HFFc6 (cell line): ENCODE results near the gene PCDHGC3. TPM values are rescaled to one million over a fixed set of nuclear protein-coding genes. Genes with fewer than 3 reads are reported as not detected.

ENCODE experiments used
- DNase-seq: peaks from one replicate; pipeline ENCODE4 v3.0.0-alpha.2; 2018
- H3K27ac Mint-ChIP-seq: 2 replicates; pipeline ENCODE4 v1.8.0; 2020; ENCODE audit warnings: mild to moderate bottlenecking, mixed read lengths
- H3K27me3 Mint-ChIP-seq: 2 replicates; pipeline ENCODE4 v1.8.0; 2021; ENCODE audit warnings: mild to moderate bottlenecking, moderate library complexity, mixed read lengths; ENCODE audit not compliant: insufficient read depth
- H3K36me3 Mint-ChIP-seq: 2 replicates; pipeline ENCODE4 v1.8.0; 2021; ENCODE audit warnings: low read depth, mixed read lengths
- H3K4me1 Mint-ChIP-seq: 2 replicates; pipeline ENCODE4 v1.8.0; 2020; ENCODE audit warnings: low read depth, mixed read lengths
- H3K4me3 Mint-ChIP-seq: 2 replicates; pipeline ENCODE4 v1.8.0; 2020; ENCODE audit warnings: mild to moderate bottlenecking, moderate library complexity, mixed read lengths
- H3K9me3 Mint-ChIP-seq: 2 replicates; pipeline ENCODE4 v1.8.0; 2020; ENCODE audit warnings: mild to moderate bottlenecking, mixed read lengths
- CTCF ChIP-seq: fragments of 200-600 bp; sonication (generic); IDR thresholded peaks from 2 replicates; pipeline ENCODE4 v1.5.0; 2021; ENCODE audit warnings: antibody characterized with exemption, mild to moderate bottlenecking
- total RNA-seq, 6 experiments: library from RNA; stranded (reverse); fragmentation: NEBNext Ultra II Directional; extraction: Animal tissue kit (Norgen Biotek cat#: 25700); gene quantifications; 2 replicates in 1 of 6; 3 replicates in 5 of 6; pipeline ENCODE4 v1.2.3, GENCODE V29; 2021

The PCDHGC3 gene
- total RNA-seq, 6 experiments from 2014 or later = 126 to 150 (median 132) TPM

DNA sequence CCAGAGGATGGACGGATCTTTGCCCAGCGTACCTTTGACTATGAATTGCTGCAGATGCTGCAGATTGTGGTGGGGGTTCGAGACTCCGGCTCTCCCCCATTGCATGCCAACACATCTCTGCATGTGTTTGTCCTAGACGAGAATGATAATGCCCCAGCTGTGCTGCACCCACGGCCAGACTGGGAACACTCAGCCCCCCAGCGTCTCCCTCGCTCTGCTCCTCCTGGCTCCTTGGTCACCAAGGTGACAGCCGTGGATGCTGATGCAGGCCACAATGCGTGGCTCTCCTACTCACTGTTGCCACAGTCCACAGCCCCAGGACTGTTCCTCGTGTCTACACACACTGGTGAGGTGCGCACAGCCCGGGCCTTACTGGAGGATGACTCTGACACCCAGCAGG lies 15.0 kb downstream of the PCDHGC3 start:
- no peaks in the 10 kb centered on the region for H3K9me3 Mint-ChIP-seq
- H3K27me3 Mint-ChIP-seq = no peaks in the 10 kb centered on the region
- no peak for DNase-seq
- no peak overlapping the region for H3K4me3 Mint-ChIP-seq
- no peak for TF ChIP-seq CTCF
- H3K4me1 Mint-ChIP-seq = peaks cover 66% of the 10 kb centered on the region
- H3K36me3 Mint-ChIP-seq = peaks cover 26% of the 10 kb centered on the region
- H3K27ac Mint-ChIP-seq = no peak overlapping the region

DNA sequence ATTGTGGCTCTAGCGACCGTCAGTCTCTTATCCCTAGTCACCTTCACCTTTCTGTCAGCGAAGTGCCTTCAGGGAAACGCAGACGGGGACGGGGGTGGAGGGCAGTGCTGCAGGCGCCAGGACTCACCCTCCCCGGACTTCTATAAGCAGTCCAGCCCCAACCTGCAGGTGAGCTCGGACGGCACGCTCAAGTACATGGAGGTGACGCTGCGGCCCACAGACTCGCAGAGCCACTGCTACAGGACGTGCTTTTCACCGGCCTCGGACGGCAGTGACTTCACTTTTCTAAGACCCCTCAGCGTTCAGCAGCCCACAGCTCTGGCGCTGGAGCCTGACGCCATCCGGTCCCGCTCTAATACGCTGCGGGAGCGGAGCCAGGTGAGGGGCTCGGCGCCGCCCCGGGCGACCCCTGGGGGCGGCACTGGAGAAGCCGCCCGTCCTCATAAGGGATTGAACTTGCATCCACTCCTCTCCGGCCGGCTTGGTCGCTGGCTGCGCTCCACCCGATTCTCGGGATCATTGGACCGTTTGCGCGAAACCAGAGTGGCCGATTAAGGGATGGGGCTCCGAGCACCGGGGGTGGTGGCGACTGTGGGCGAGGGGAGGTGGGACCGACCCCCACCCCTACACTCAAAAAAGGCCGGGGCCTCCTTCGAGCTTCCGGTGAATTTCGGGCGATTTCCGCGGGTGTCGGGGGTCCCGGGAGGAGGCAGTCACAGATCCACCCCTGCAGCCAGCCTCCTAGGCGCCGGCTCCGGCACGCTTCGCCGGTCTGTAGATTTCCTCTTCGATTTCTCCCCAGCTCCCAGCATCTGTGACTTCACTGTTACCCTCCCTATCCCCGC lies 15.8 kb downstream of the PCDHGC3 start:
- Mint-ChIP-seq H3K4me1 (peaks cover 72% of the 10 kb centered on the region), H3K27me3 (no peaks in the 10 kb centered on the region), H3K4me3 (no peak overlapping the region), H3K36me3 (peaks cover 21% of the 10 kb centered on the region), H3K9me3 (no peaks in the 10 kb centered on the region), H3K27ac (no peak overlapping the region)
- DNase-seq = no peak
- TF ChIP-seq CTCF = no peak

DNA sequence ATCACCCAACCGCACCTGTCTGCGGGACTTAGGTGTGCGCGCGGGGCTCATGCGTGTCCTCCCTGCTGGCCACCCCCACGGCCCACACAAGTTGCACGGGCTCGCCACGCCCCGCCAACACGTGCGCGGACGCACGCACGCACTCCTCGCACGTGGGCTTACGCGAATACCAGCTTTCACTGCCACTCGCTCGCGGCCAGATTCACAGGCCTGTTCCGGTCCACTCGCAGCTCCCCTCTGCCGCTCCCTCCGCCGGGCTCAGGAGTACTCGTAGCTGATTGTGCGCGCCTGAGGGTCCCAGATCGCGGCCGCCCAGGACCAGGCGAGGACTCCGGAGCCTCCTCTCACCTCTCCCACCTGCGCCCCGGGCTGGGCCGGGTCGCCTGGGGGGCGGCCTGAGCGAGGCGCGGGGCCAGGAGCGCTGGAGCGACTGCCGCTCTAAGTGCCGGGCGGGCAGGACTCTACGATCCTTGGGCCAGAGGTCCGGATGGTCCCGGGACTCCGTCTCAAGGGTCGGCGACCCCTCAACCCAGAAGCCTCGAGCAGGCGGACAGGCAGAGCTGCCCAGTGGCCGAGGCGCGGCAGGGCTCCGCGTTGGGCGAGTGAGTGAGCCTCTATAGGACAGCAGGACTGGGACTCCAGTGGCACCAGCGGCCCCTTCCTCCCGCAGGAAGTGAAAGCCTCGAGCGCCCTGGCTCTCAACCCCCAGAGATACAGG lies 16.6 kb downstream of the PCDHGC3 start:
- Mint-ChIP-seq H3K36me3 (peaks cover 14% of the 10 kb centered on the region; the same call in 1 of the 2 replicates), H3K27me3 (no peaks in the 10 kb centered on the region), H3K27ac (no peak overlapping the region), H3K4me1 (peaks cover 66% of the 10 kb centered on the region), H3K4me3 (no peak overlapping the region), H3K9me3 (no peaks in the 10 kb centered on the region)
- no peak for DNase-seq
- no peak for TF ChIP-seq CTCF

GRCh38 chr5:141493500-141494422 lies 18.0 kb downstream of the PCDHGC3 start:
- TF ChIP-seq CTCF = no peak
- H3K9me3 Mint-ChIP-seq = no peaks in the 10 kb centered on the region
- peaks cover 14% of the 10 kb centered on the region for H3K36me3 Mint-ChIP-seq
- DNase-seq = peak; percentile 59
- H3K4me1 Mint-ChIP-seq = peaks cover 51% of the 10 kb centered on the region
- H3K27ac Mint-ChIP-seq = peak overlapping the region; percentile 83; the same call in 1 of the 2 replicates
- no peaks in the 10 kb centered on the region for H3K27me3 Mint-ChIP-seq
- H3K4me3 Mint-ChIP-seq = no peak overlapping the region

- H3K4me3 Mint-ChIP-seq = peak overlapping the region; percentile 42; the same call in 1 of the 2 replicates
- no peak for TF ChIP-seq CTCF
- no peaks in the 10 kb centered on the region for H3K9me3 Mint-ChIP-seq
- H3K4me1 Mint-ChIP-seq = peaks cover 40% of the 10 kb centered on the region
- H3K27me3 Mint-ChIP-seq = no peaks in the 10 kb centered on the region
- H3K36me3 Mint-ChIP-seq = peaks cover 14% of the 10 kb centered on the region
- peak overlapping the region; percentile 83 for H3K27ac Mint-ChIP-seq
- no peak for DNase-seq
Observed at GRCh38 chr5:141494761-141495452, 19.1 kb downstream of the PCDHGC3 start.
